Nucleus accumbens (tissue), 56 donors: Measurements from ENCODE around the gene TRPV4.

Source experiments
- DNase-seq, 56 donors: peaks; one replicate each; lab custom pipeline; 2025; lab: John Stamatoyannopoulos, UW

Gene TRPV4

DNA sequence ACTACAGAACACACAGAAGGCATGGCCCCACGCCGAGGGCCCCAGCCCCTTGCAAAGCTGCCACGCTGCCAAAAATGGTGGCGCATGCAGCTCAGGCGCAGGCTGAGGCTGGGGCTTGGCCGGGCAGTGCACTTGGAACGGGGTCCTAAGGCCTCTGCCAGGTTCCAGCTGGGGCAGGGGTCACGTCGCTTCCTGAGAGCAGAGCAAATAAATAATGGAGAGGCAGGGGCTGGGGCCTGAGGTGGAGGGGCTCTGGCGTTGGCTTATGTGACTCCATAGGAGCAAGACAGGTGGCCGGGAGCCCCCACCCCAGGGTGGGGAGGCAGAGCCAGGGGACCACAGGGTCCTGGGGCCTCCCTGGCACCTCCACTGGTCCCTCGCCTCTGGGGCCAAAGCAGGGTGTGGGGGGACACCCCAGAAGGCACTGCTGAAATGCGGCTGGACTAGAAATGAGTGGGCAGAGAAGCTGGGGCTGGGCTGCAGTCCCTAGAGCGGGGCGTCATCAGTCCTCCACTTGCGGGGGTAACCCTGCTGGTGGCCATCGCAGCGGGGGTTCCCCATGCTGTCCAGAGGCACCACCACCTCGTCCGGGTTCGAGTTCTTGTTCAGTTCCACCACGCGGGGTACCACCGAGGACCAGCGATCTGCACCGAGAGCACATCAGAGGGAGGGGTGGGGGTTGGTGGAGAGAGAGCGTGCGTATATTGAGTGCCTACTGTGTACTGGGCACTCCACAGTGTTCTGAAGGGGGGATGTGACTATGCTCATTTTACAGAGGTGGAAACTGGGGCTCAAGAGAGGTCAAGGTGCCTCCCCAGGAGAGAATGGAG, 49.8 kb downstream of the TRPV4 start:
- no peak for DNase-seq

DNA sequence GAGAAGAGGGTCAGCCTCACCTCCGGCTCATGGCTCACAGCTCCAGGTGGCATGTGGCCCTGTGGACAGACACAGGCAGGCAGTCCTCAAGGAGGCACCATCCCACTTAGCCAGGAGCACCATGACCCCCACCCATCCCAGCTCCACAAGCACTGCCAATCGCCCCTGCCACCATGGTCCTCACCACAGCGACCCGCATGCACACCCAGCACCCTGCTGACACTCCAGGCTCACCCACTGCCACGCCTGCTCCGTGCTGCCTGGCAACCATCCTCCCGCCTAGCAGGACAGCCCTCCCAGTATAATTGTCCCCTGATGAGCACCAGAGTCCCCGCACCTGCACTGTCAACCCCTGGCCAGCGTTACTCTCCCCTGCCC, 50.9 kb downstream of the TRPV4 start:
- no peak for DNase-seq

DNA sequence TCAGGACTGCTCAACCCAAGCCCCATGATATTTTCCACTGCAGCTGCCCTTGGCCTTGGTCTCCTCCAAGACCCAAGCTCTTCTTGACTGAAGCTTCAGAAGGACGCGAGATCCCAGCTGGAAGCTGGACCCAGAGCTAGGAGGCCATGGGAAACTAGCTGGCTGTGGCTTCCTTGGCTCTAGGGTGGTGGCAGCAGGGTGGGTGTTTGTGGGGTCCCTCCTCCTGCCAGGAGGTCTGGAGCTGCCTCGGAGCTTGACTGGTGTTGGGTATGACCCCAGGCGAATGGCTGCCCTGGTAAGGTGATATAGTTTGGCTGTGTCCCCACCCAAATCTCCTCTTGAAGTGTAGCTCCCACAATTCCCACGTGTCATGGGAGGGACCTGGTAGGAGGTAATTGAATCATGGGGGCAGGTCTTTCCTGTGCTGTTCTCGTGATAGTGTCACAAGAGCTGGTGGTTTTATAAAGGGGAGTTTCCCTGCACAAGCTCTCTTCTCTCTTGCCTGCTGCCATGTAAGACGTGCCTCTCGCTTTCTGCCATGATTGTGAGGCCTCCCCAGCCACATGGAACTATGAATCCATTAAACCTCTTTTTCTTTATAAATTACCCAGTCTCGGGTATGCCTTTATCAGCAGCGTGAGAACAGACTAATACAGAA, 51.4 kb downstream of the TRPV4 start:
- no peak for DNase-seq

DNA sequence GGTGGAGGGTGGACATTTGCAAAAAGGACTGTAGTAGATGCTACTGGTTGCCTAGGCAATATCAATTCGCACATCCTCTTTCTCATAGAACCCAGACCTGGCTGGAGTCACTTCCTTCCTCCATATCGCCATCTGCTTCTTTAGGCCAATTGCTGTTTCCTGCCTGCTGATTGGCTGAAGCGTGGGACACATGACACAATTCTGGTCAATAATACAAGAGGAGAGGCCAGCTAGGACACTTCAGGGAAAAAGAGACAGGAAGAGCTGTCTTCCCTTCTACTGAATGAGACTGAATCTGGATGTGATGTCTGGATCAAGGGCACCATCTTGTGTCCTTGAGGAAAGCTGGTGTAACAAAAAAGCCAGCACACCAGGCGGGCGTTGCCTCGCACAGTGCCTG, 53.8 kb downstream of the TRPV4 start:
- DNase-seq = no peak

DNA sequence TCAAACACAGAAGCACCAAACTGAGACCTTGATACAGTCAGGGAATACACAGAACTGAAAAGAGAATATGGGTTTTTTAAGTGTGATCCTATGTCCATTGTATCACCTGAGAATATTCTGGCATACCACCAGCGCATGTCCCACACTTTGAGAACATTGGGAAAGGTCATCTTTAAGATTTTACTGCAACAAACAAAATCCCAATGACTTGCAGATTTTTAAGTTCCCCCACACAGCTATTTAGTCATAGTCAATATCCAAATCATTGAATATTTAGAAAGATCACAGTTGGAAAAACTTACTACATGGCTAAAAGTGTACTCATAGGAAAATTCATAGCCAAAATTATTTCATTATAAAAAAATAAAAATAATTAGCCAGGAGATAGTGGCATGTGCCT, 54.5 kb downstream of the TRPV4 start:
- DNase-seq = no peak

DNA sequence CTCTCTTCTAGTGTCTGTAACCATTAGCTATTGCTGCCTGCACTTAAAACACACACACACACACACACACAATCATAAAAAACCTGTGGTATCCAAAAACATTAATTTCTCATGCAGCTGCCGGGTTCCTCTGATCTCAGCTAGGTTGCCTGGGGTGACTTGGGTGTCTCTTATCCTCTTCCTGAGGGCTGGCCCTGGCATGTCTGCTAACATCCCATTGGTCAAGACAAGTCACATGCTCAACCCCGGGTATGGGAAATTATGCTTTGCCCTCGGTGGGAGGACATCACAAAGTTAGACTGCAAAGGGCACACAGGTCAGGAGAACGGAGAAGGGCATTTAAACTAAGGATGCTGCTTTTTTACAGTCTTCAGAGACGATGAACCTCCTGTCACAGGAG, 55.7 kb downstream of the TRPV4 start:
- peak in 1 of 56 donors; percentile 12 for DNase-seq

DNA sequence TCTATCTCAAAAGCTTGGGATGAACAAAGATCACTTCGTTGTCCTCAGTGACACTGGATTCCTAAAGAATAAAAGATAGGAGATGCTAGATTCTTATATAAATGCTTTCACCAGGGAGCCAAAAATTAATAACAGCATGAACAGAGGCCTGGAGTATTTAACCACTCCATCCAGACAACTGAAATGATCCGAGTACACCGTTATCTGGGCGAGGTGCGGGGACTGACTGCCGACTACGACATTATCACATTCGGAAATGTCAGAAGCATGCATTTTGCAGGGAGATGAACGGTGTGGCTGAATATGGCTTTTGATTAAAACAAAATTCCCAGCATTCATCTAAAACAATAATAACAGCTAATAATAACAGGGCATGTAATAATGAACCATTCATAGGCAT, 56.6 kb downstream of the TRPV4 start:
- DNase-seq = no peak

DNA sequence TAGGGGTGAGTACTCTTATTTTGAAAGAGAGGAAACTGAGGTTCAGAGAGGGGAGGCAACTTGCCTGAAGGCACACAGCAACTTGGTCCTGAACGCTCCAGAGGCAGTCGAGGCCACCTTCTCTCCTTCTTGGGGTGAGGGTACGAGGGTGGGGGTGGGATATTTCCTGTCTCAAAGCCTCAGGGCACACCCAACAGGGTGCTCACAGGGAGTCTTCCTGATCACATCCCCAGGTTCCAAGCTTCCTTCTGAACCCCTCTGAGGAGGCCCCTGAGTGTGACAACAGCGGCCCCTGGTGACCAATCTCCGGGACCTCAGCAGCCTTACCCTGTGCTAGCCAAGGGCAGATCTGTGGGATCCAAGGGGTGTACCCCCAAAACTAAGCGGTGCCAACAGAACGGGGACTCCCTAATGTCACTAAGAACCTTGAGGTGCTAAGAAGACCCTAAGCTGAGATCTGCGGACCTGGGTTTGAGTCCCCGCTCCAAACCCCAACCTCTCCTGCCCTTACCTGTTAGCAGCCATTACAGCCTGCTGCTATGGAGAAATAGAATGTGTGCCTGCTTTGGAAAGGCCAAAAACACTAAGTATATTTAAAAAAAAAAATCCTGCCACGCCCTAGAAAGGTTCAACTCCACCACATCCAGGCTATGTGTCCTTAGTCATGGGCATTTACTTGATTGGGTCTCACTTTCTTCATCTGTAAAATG, 57.9 kb downstream of the TRPV4 start:
- peak in 53 of 56 donors; percentile 14 to 88 (median 60) for DNase-seq

DNA sequence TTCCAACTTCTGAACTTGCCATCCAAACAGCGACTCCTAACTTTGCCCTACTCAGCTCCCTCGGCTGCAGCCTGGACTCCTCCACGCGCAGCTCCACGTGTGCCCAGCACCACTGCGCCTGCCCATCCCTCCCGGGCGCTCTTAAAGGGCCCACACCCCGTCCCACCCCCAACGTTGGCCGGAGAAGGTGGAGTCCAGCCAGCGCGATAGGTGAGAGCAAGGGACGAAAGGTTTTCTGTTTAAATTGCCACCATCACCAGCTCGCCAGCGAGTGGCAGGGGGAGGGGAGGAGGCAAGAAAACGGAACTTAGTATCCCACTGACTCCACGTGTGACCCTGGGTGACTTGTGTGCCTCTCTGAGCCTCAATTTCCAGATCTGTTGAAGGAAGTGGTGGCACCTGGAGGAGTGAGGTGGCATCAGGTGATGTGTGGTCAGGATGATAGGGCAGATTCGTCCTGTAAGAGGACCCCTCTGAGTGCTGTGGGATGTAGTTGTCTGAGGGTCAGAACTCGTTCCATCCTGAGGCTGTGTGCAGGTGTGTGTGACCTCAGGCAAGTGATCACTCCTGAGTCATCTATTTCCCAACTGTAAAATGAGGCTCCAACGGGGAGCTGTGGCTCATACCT, 59.7 kb downstream of the TRPV4 start:
- DNase-seq = peak in 21 of 56 donors; percentile 10 to 66 (median 28)

DNA sequence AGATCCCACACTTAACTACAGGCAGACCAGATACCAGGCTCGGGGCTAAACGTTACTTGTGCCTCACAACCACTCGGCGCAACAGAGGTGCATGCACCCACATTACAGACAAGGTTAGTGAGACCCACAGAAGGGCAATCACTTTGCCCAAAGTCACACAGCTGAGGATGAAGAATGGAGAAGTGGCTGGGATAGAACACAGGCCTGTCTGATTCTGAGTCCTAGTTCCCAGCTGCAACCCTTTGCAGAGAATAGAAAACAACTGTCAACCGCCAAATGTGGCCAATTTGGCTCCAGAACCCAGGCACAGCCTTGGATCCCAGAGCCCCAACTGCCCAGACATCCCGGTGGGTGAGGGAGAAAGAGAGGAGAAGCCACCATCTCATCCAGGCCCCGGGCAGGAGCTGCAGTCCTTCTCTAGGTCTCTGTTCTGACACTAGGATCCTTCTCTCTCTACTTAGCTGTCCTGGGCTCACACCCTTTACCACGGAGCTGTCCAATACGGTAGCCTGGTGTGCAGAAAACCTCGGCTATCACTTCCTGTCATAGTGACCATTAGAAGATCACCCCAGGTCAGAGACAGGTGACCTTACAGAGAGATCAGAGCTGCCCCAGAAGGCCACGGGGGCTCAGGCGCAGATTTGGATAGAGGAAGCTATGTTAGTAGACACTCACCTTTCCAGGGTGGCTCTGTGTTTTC, 60.4 kb downstream of the TRPV4 start:
- DNase-seq = peak in 21 of 56 donors; percentile 17 to 50 (median 31)

DNA sequence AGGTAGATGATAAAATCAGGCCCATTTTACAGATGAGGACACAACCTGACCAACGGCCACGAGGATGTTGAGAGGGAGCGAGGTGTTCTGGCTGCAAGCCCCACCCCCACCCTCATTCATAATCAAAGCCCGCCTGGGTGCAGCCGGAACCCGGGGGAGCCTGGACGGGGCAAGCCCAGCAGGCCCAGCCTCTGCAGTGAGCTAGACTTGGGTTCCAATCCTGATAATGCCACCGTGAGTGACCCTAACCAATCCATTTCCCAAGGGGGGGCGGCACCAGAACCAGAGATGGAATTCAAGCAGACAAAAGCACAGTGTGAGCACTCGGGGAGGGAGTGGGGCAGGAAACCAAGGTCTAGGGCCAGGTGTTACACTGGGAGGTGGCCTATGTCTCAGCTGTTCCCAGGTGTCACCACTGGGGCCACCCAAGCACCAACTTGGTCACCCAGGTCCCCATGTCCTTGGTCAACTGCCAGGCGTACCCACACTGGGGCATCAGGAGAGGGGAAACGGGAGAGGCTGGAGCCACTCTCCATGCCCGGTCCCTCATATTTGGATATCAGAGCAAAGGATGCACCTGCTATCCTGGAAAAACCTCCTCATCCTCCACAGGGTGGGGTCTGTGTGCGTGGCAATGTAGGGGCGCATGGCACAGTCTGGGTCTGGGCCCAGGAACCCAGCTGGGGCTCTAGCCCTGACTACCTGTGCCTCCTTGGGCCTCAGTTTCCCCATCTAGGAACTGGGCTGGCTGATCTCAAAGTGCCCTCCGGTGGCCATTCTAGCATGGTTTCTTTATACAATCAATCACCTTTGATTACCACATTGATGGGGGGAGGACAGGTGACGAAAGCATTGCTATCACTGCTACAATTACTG, 61.2 kb downstream of the TRPV4 start:
- no peak for DNase-seq

DNA sequence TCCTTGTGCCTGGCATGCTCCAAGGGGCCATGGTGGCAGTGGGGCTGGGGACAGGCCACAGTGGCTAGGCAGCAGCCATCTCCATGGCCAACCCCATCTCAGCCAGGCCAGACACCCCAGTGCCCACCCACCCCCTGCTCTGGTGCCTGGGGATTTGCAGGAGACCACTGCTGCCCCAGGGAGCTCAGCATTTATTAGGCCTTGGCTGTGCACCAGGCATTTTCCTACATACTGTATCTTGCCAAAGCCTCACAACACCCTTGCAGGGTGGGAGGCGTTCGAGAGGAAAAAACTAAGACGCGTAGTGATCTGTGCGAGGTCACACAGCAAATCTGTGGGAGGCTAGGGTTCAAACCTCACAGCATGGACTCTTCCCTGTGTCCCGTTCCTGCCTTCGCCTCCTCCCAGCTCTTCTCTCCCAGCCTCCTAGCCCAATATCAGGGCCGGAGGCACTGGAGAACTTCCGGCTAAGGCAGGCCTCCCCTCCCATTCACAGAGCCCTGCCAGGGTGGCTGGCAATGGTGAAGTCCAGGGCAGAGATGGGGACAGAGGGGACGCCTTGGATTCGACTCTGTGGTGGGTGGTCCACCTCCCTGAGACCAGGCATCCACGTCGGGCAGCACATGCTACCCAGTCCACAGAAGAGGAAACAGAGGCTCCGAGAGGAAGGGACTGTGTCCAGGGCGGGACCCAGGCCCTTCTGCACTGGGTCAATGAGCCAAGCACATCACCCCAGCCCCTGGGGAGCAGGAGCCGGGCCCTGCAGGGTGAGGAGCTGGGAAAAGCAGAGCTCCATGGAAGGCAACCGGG, 62.1 kb downstream of the TRPV4 start:
- DNase-seq = no peak

DNA sequence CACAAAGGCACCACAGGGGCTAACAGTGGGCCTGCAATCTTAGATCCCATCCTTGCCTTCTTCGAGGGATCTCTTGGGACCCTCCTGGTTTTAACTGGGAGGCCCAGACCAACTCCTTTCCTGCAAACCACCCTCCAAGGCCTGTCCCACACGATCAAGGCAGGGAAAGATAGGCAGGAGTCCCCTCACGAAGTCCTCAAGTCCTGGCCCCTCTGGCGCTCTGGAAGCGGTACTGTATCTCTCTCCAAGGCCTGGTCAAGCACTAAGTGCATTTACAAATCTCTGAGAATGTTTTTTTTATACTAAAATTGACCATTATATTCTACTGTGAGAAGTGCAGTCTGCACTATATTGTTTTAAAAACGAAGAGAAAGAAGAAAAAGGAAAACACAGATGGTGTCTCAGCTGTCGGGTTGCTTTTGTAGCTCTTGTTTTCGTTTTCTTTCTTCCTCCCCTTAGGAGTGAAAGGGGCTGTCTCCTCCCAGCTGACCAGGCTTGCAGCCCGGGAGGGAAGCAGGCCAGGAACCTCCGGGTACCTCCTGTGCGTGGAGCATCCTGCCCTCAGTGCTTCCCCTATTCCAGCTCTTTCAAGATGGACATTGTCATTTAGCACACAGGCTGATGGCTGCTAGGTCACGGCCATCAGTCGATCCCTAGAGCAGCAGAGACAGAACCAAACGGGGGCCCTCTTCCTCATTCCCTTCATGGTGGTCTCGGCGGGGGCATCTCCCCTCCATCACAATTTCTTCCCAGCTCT, 62.9 kb downstream of the TRPV4 start:
- DNase-seq = peak in 25 of 56 donors; percentile 5 to 71 (median 25)

DNA sequence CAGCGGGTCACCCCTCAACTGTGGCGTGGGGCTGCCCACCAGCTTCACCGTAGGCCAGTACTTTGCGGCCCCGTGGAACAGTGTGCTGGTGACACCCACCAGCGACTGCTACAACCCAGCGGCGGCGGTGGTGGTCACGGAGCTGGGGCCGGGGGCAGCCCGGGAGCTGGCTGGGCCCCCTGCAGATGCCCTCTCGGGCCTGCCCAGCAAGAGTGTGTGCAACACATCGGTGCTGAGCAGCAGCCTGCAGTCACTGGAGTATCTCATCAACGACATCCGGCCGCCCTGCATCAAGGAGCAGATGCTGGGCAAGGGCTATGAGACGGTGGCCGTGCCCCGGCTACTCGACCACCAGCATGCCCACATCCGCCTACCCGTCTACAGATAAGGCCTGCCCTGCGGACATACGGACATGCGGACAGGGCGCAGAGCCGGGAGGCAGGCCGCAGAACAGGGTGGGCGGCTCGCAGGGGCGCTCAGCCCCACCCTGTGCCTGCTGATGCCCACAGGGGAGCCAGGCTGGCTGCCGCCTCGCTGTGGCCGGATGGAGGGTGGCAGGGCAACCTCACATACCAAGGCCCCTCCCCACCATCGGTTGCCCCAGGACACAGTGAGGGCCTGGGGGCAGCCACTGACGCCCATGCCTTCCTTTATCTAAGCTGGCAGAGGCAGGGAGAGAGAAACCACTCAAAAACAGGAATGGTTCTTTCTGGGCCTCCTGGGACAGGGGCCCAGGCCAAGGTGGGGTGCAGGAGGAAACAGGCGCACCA, 64.1 kb downstream of the TRPV4 start:
- DNase-seq = no peak

DNA sequence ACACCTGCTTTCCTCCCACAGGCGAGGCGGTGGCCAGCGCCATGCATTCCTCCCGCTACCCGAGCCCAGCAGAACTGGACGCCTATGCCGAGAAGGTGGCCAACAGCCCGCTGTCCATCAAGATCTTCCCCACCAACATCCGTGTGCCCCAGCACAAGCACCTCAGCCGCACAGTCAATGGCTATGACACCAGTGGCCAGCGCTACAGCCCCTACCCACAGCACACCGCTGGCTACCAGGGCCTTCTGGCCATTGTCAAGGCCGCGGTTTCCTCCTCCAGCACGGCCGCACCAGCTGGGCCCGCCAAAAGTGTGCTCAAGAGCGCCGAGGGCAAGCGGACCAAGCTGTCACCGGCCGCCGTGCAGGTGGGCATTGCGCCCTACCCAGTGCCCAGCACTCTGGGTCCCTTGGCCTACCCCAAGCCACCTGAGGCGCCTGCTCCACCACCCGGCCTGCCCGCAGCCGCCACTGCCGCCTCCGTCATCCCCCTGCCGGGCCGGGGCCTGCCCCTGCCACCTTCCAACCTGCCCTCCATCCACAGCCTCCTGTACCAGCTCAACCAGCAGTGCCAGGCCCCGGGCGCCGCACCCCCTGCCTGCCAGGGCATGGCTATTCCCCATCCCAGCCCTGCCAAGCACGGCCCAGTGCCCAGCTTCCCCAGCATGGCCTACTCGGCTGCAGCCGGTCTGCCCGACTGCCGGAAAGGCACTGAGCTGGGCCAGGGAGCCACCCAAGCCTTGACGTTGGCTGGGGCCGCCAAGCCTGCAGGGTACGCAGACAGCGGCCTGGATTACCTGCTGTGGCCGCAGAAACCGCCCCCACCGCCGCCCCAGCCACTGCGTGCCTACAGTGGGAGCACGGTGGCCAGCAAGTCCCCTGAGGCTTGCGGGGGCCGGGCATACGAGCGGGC, 65.0 kb downstream of the TRPV4 start:
- DNase-seq = peak in 1 of 56 donors; percentile 26

DNA sequence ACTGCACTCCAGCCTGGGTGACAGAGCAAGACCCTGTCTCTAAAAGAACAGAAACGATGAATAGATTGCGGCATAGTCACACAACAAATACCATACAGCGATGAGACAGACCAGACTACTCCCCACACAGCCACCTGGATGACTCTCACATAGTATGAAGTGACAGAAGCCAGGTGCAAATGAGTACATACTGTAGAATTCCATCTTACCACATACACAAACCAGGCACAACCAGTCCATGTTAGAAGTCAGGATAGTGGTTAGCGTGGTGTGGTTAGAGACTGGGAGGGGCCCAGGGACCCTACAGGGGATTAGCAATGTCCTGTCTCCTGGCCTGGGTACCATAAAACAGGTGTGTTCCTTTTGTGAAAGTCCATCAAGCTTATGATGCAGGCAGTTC, 65.7 kb downstream of the TRPV4 start:
- DNase-seq = no peak
